HepG2 (cell line): ENCODE results near the gene KCNIP3. TPM values are rescaled to one million over a fixed set of nuclear protein-coding genes. Genes with fewer than 3 reads are reported as not detected.

Experiments
- CBX5 ChIP-seq: sonication (generic); formaldehyde crosslinking; IDR thresholded peaks from 2 replicates; pipeline ENCODE4 v1.4.0; 2020; ENCODE audit warnings: missing genetic modification reagents, borderline replicate concordance
- FOXK1 ChIP-seq: sonication (generic); formaldehyde crosslinking; IDR thresholded peaks from 2 replicates; pipeline ENCODE4 v1.4.0; 2020; ENCODE audit warnings: low read depth, missing genetic modification reagents, borderline replicate concordance
- HMG20B ChIP-seq: conservative IDR thresholded peaks from 2 replicates; pipeline ENCODE4 v1.6.1; 2016; ENCODE audit warnings: missing genetic modification reagents, missing compliant biosample characterization
- HNF4G ChIP-seq, 2 experiments: sonication (generic) in 1 of 2; formaldehyde crosslinking in 1 of 2; IDR thresholded peaks; 2 replicates each; pipeline versions ENCODE4 v1.4.0 to v1.6.1; 2011 to 2020; ENCODE audit warnings: borderline replicate concordance in 2 of 2, low read depth in 2 of 2, mild to moderate bottlenecking in 2 of 2, low read length in 1 of 2, missing genetic modification reagents in 1 of 2, moderate library complexity in 1 of 2
- ISX ChIP-seq: sonication (generic); formaldehyde crosslinking; conservative IDR thresholded peaks from 2 replicates; pipeline ENCODE4 v1.5.0; 2020; ENCODE audit warnings: missing genetic modification reagents
- JUN ChIP-seq: sonication (generic); formaldehyde crosslinking; IDR thresholded peaks from 2 replicates; pipeline ENCODE4 v1.4.0; 2020; ENCODE audit warnings: mild to moderate bottlenecking, missing genetic modification reagents
- MXD3 ChIP-seq: IDR thresholded peaks from 2 replicates; pipeline ENCODE4 v1.6.1; 2016; ENCODE audit warnings: mild to moderate bottlenecking, missing biosample characterization, missing genetic modification reagents
- NBN ChIP-seq: fragments of 450-650 bp; conservative IDR thresholded peaks from 2 replicates; pipeline ENCODE4 v1.6.1; 2017
- PRMT3 ChIP-seq: sonication (generic); formaldehyde crosslinking; IDR thresholded peaks from 2 replicates; pipeline ENCODE4 v1.8.1; 2022; ENCODE audit warnings: low read depth, mild to moderate bottlenecking, moderate library complexity, missing genetic modification reagents, borderline replicate concordance
- SIN3B ChIP-seq: fragments of 150-350 bp; IDR thresholded peaks from 2 replicates; pipeline ENCODE4 v1.6.1; 2014; ENCODE audit warnings: low read length
- SMAD9 ChIP-seq: sonication (generic); formaldehyde crosslinking; IDR thresholded peaks from 2 replicates; pipeline ENCODE4 v1.5.1; 2020; ENCODE audit warnings: mild to moderate bottlenecking, missing genetic modification reagents
- SOX6 ChIP-seq, 2 experiments: fragments of 450-650 bp in 1 of 2; sonication (generic) in 1 of 2; formaldehyde crosslinking in 1 of 2; IDR thresholded peaks; 2 replicates each; pipeline versions ENCODE4 v1.4.0 to v1.6.1; 2017 to 2020; ENCODE audit warnings: antibody characterized with exemption in 1 of 2, mild to moderate bottlenecking in 1 of 2, missing genetic modification reagents in 1 of 2
- ZFP91 ChIP-seq: sonication (generic); formaldehyde crosslinking; IDR thresholded peaks from 2 replicates; pipeline ENCODE4 v1.9.0; 2022; ENCODE audit warnings: missing genetic modification reagents, mild to moderate bottlenecking, borderline replicate concordance
- ZFY ChIP-seq: sonication (generic); formaldehyde crosslinking; IDR thresholded peaks from 2 replicates; pipeline ENCODE4 v1.4.0; 2020; ENCODE audit warnings: missing genetic modification reagents
- ZNF142 ChIP-seq: sonication (generic); formaldehyde crosslinking; IDR thresholded peaks from 2 replicates; pipeline ENCODE4 v1.4.0; 2020; ENCODE audit warnings: missing genetic modification reagents
- ZNF260 ChIP-seq: sonication (generic); formaldehyde crosslinking; IDR thresholded peaks from 2 replicates; pipeline ENCODE4 v1.4.0; 2020; ENCODE audit warnings: missing genetic modification reagents, low read depth, mild to moderate bottlenecking, borderline replicate concordance
- ZNF33B ChIP-seq: sonication (generic); formaldehyde crosslinking; IDR thresholded peaks from 2 replicates; pipeline ENCODE4 v1.5.1; 2020; ENCODE audit warnings: mild to moderate bottlenecking, missing genetic modification reagents
- ZNF441 ChIP-seq: sonication (generic); formaldehyde crosslinking; IDR thresholded peaks from 2 replicates; pipeline ENCODE4 v1.7.0; 2021; ENCODE audit warnings: missing genetic modification reagents, borderline replicate concordance
- ZNF782 ChIP-seq: sonication (generic); formaldehyde crosslinking; IDR thresholded peaks from 2 replicates; pipeline ENCODE4 v1.4.0; 2020; ENCODE audit warnings: missing genetic modification reagents, mild to moderate bottlenecking, borderline replicate concordance
- polyA plus RNA-seq, 8 experiments: library from polyadenylated mRNA; depleted of rRNA in 3 of 8; stranded (reverse) in 7 of 8; unstranded in 1 of 8; fragments of >200 nt; fragmentation: Illumina TruSeq in 4 of 8; extraction: Trizol in 4 of 8; gene quantifications; 2 replicates each; pipeline versions ENCODE4 v1.2.1 to v1.2.3, GENCODE V29; 2011 to 2016; ENCODE audit warnings: low read depth in 4 of 8, missing spikeins in 1 of 8, mixed read lengths in 1 of 8; ENCODE audit not compliant: insufficient read depth in 1 of 8
- total RNA-seq, 5 experiments: library from RNA; depleted of rRNA; stranded (reverse); fragments of >200 nt; fragmentation: Illumina TruSeq; extraction: Trizol; gene quantifications; 2 replicates each; pipeline ENCODE4 v1.2.3, GENCODE V29; 2016; ENCODE audit warnings: low read depth in 1 of 5
- TF ChIP-seq, protein P1 (sequence below): sonication (generic); formaldehyde crosslinking; IDR thresholded peaks from 2 replicates; pipeline ENCODE4 v1.4.0; 2020; ENCODE audit warnings: mild to moderate bottlenecking, missing genetic modification reagents

Gene KCNIP3
- total and polyA plus RNA-seq, 2 of the 13 experiments (the other 11 are each of a cell fraction or from before 2014, with no cell fraction given), result not detected

- peak; percentile 90 for TF ChIP-seq ZNF33B (CRISPR knock-in tag)
- no peak for TF ChIP-seq ZNF260 (CRISPR knock-in tag)
- peak; percentile 65 for TF ChIP-seq HNF4G (IDR thresholded peaks at IDR 0.05; ENCODE audit: borderline replicate concordance, low read depth, low read length)
- peak; percentile 89 for TF ChIP-seq HNF4G (CRISPR knock-in tag; IDR thresholded peaks at IDR 0.05; ENCODE audit: borderline replicate concordance, low read depth)
- TF ChIP-seq PRMT3 (CRISPR knock-in tag), result no peak
- TF ChIP-seq MXD3 (CRISPR knock-in tag), result peak; percentile 80
- no peak for TF ChIP-seq NBN
- peak; percentile 80; the same call in 1 of the 2 replicates for TF ChIP-seq ZNF441 (CRISPR knock-in tag)
- TF ChIP-seq ZNF782, result no peak
- no peak for TF ChIP-seq SOX6 (IDR thresholded peaks at IDR 0.05)
- TF ChIP-seq SOX6 (CRISPR knock-in tag; IDR thresholded peaks at IDR 0.05), result peak; percentile 76
- peak; percentile 76; the same call in 1 of the 2 replicates for TF ChIP-seq SIN3B
- peak; percentile 88; the same call in 1 of the 2 replicates for TF ChIP-seq ZFP91
- TF ChIP-seq, protein P1, sequence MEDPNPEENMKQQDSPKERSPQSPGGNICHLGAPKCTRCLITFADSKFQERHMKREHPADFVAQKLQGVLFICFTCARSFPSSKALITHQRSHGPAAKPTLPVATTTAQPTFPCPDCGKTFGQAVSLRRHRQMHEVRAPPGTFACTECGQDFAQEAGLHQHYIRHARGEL (CRISPR knock-in tag), result 0 out of 2 replicates have a peak, but pooled peaks have one; percentile 73
- TF ChIP-seq SMAD9 (CRISPR knock-in tag), result no peak
- no peak for TF ChIP-seq JUN (CRISPR knock-in tag)
- TF ChIP-seq ISX (CRISPR knock-in tag), result 0 out of 2 replicates have a peak, but pooled peaks have one; percentile 20
- peak; percentile 79; the same call in 1 of the 2 replicates for TF ChIP-seq ZNF142
- peak; percentile 37; the same call in 1 of the 2 replicates for TF ChIP-seq CBX5
- TF ChIP-seq ZFY (CRISPR knock-in tag), result peak; percentile 91
- TF ChIP-seq FOXK1 (CRISPR knock-in tag), result peak; percentile 59; the same call in 1 of the 2 replicates
- peak; percentile 46; the same call in 1 of the 2 replicates for TF ChIP-seq HMG20B (CRISPR knock-in tag)
These were observed 105.4 kb downstream of the KCNIP3 start, which contains the start of gene FAHD2A (continued) for GRCh38 chr2:95402370-95403203.
